ENCODE data around the gene CCL4L2. TPM values are rescaled to one million over a fixed set of nuclear protein-coding genes. Genes with fewer than 3 reads are reported as not detected.

The CCL4L2 gene
- total RNA-seq: not detected in 2 replicates

DNA sequence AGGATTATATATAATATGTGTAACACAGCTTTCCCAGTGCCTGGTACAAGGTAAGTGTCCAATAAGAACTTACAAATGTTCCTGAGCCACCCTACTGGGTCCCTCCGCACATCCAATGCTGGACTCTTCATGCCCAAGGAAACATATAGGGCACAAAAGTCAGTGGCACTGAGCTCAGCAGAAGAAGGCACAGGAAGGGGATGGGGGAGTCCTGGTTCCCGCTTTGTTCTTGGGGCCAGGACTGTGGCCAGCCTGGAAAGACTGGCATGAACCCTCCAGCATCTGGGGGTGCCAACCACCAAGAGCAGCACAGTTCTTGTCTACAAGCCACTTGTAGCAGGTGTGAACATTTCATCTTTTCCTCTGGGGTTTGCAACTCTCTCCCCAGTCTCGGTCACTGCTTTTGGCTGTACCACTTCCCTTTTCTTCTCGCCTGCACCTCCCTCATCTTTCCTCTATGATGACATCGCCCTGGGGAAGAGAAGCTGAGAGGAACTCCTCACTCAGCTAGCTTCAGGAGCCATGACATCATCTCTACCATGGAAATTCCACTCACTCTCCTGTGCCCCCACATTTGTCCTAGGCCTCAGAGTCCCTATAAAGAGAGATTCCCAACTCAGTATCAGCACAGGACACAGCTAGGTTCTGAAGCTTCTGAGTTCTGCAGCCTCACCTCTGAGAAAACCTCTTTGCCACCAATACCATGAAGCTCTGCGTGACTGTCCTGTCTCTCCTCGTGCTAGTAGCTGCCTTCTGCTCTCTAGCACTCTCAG lies at the start of gene CCL4L2:
CCL4L2 (plus strand) TSS at position 625 of the 773 bp plus-strand sequence.

DNA sequence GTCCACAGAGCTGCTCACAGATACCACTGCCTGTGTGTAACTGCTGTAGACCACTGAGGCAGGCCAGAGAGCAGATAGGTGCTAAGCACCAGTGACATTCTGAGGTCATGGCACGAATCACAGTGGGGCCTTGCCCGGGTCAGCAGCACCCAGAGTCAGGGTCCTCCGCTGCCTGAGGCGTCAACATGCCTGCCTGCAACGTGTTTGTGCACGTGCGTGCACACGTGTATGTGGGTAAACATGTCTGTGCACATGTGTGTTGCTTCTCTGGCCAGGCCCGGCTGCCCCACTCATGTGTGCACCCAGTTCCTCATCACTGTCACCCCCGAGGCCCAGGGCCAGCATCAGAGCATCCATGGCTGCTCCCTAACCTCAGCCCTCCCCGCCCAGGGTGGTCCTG lies 34.3 kb upstream of the CCL4L2 start, which contains the start of gene TBC1D3B:
TBC1D3B (minus strand) TSS at position 101 of the 400 bp plus-strand sequence. CDS start 1,586 bp downstream, outside the sequence.

Small RNAs within 50 kb of the gene (small RNA-seq; reads per million reads assigned to genes)
- gene AC243829.3 (not detected), gene AC243829.6 (not detected)

Other genes starting within 250 kb of the CCL4L2 start
- gene CCL16, start 229.6 kb upstream of the CCL4L2 start, total RNA-seq: not detected in 2 replicates
- gene CCL14, start 224.3 kb upstream of the CCL4L2 start, total RNA-seq: not detected in 2 replicates
- not detected in 2 replicates for gene CCL15, start 209.5 kb upstream of the CCL4L2 start, total RNA-seq
- not detected in 2 replicates for gene CCL23, start 193.1 kb upstream of the CCL4L2 start, total RNA-seq
- gene CCL18, start 146.8 kb upstream of the CCL4L2 start, total RNA-seq: not detected in 2 replicates
- gene CCL3, start 120.9 kb upstream of the CCL4L2 start, total RNA-seq: not detected in 2 replicates
- gene CCL4, start 107.2 kb upstream of the CCL4L2 start, total RNA-seq: 0.32 TPM in 1 of 2 replicates, not detected in the other
- gene TBC1D3B, start 34.4 kb upstream of the CCL4L2 start, total RNA-seq: not detected in 2 replicates
- gene CCL3L1, start 14.3 kb upstream of the CCL4L2 start, total RNA-seq: not detected in 2 replicates
- gene TBC1D3I, start 53.5 kb downstream of the CCL4L2 start, total RNA-seq: under 0.01 and 0.73 TPM in 2 replicates
- gene TBC1D3G, start 112.8 kb downstream of the CCL4L2 start, total RNA-seq: not detected in 2 replicates
- gene TBC1D3H, start 177.4 kb downstream of the CCL4L2 start, total RNA-seq: not detected in 2 replicates

Data from hair follicle dermal papilla cell (primary cell).